ENCODE data around the gene CTSC.

CTSC gene

GRCh38 chr11:88359541-88359940, 22.0 kb upstream of the CTSC start:
- TF ChIP-seq ZFX (IDR thresholded peaks at IDR 0.05; ENCODE audit: borderline replicate concordance) (no peak), CTCF (IDR thresholded peaks at IDR 0.05) (no peak)
- H3K27ac ChIP-seq, result no peak overlapping the region

- no peak overlapping the region for H3K27ac ChIP-seq
- TF ChIP-seq CTCF (IDR thresholded peaks at IDR 0.05) (no peak), ZFX (IDR thresholded peaks at IDR 0.05; ENCODE audit: borderline replicate concordance) (no peak)
Observed at GRCh38 chr11:88359114-88359513, 21.6 kb upstream of the CTSC start.

GRCh38 chr11:88358040-88358431, 20.5 kb upstream of the CTSC start:
- TF ChIP-seq CTCF (IDR thresholded peaks at IDR 0.05) (no peak), ZFX (IDR thresholded peaks at IDR 0.05; ENCODE audit: borderline replicate concordance) (no peak)
- H3K27ac ChIP-seq, result no peak overlapping the region

- TF ChIP-seq ZFX (IDR thresholded peaks at IDR 0.05; ENCODE audit: borderline replicate concordance) (no peak), CTCF (IDR thresholded peaks at IDR 0.05) (no peak)
- no peak overlapping the region for H3K27ac ChIP-seq
Observed at GRCh38 chr11:88357323-88358039, 19.9 kb upstream of the CTSC start.

- no peak for TF ChIP-seq CTCF (IDR thresholded peaks at IDR 0.05)
- TF ChIP-seq ZFX (IDR thresholded peaks at IDR 0.05; ENCODE audit: borderline replicate concordance), result no peak
- H3K27ac ChIP-seq, result no peak overlapping the region
Observed at GRCh38 chr11:88355887-88356286, 18.4 kb upstream of the CTSC start.

GRCh38 chr11:88354912-88355311, 17.4 kb upstream of the CTSC start:
- H3K27ac ChIP-seq, result no peak overlapping the region
- no peak for TF ChIP-seq CTCF (IDR thresholded peaks at IDR 0.05)
- no peak for TF ChIP-seq ZFX (IDR thresholded peaks at IDR 0.05; ENCODE audit: borderline replicate concordance)

GRCh38 chr11:88353835-88354496, 16.4 kb upstream of the CTSC start:
- TF ChIP-seq CTCF (IDR thresholded peaks at IDR 0.05) (no peak), ZFX (IDR thresholded peaks at IDR 0.05; ENCODE audit: borderline replicate concordance) (no peak)
- H3K27ac ChIP-seq, result no peak overlapping the region

Data from 22Rv1 (cell line).